ENCODE measurements around the gene APOE.

DNA sequence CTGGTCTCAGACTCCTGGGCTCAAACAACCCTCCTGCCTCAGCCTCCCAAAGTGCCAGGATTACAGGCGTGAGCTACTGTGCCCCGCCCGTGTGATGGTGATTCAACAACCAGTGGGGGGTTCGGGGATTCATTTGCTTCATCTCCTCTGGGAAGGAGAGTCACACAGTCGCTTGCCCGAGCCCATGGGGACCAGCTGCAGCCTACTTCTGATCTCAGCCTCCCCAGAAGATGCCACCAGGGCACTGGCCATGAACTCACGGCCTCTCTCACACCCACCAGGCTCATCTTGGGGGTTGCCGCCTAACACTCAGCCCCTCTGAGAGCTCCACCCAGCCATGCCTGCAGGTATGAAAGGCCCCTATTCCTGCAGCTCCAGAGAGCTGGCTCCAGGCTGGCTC is 7.8 kb upstream of the APOE start:
- TF ChIP-seq, protein P1, sequence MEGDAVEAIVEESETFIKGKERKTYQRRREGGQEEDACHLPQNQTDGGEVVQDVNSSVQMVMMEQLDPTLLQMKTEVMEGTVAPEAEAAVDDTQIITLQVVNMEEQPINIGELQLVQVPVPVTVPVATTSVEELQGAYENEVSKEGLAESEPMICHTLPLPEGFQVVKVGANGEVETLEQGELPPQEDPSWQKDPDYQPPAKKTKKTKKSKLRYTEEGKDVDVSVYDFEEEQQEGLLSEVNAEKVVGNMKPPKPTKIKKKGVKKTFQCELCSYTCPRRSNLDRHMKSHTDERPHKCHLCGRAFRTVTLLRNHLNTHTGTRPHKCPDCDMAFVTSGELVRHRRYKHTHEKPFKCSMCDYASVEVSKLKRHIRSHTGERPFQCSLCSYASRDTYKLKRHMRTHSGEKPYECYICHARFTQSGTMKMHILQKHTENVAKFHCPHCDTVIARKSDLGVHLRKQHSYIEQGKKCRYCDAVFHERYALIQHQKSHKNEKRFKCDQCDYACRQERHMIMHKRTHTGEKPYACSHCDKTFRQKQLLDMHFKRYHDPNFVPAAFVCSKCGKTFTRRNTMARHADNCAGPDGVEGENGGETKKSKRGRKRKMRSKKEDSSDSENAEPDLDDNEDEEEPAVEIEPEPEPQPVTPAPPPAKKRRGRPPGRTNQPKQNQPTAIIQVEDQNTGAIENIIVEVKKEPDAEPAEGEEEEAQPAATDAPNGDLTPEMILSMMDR (IDR thresholded peaks at IDR 0.05) = no peak
- no peak for TF ChIP-seq POLR2A (IDR thresholded peaks at IDR 0.05)

Data from esophagus squamous epithelium (tissue), 4 donors.